Pancreas (tissue), 10 donors: ENCODE data around the gene SEH1L. TPM values are rescaled to one million over a fixed set of nuclear protein-coding genes. Genes with fewer than 3 reads are reported as not detected.

Experiments used
- ATAC-seq, 4 donors: fragments of 200-7000 bp; cut with Tn5 transposase; one replicate each; pipeline versions ENCODE4 v1.8.0 to v1.9.1; 2020; ENCODE audit warnings: mild to moderate bottlenecking in 4 of 4, moderate library complexity in 4 of 4
- DNase-seq, 6 donors: peaks; one replicate each; pipeline ENCODE4 v3.0.0-alpha.2; 2020
- FAIRE-seq: peaks from 2 replicates; lab custom pipeline; 2012; peaks lifted over from hg19 to GRCh38; lab: Jason Lieb, UNC
- H3K27ac ChIP-seq, 4 donors: fragments of 200-600 bp; sonication (generic); 1 replicate in 3 of 4; 2 replicates in 1 of 4; pipeline versions ENCODE4 v1.5.0 to v1.8.0; 2020
- H3K27me3 ChIP-seq, 4 donors: fragments of 200-600 bp; one replicate each; pipeline ENCODE4 v1.8.0; 2021
- H3K36me3 ChIP-seq, 3 donors: fragments of 200-600 bp; sonication (generic) in 1 of 3; one replicate each; pipeline versions ENCODE4 v1.5.0 to v1.8.0; 2020 to 2021
- H3K4me1 ChIP-seq, 3 donors: fragments of 200-600 bp; one replicate each; pipeline ENCODE4 v1.8.0; 2021
- H3K4me3 ChIP-seq, 4 donors: fragments of 200-600 bp; sonication (generic) in 2 of 4; one replicate each; pipeline versions ENCODE4 v1.5.0 to v1.8.0; 2020 to 2021
- H3K9me3 ChIP-seq, 4 donors: fragments of 200-600 bp; one replicate each; pipeline ENCODE4 v1.8.0; 2021
- CTCF ChIP-seq, 4 donors: fragments of 200-600 bp; sonication (generic) in 3 of 4; IDR thresholded peaks; one replicate each; pipeline versions ENCODE4 v1.5.0 to v1.8.0; 2021; ENCODE audit warnings: antibody characterized with exemption in 4 of 4
- WGBS, 2 donors: extraction: QIAGEN DNeasy Blood & Tissue Kit; methylation state at CpG; one replicate each; pipeline ENCODE4 v1.1.7; 2013; 5-methylcytosine and 5-hydroxymethylcytosine counted together
- intact Hi-C, 3 donors: fragments of 100-400 bp; cut with DNase I; formaldehyde crosslinking; loops; one replicate each; pipeline versions ENCODE4 v1.11.1 to v1.14.2; 2022
- polyA plus RNA-seq, 2 donors: library from polyadenylated mRNA; stranded (reverse); fragments of 200-250 nt; gene quantifications; one replicate each; pipeline ENCODE4 v1.2.3, GENCODE V29; 2013
- total RNA-seq, 6 donors: library from RNA; stranded (reverse); fragmentation: NEBNext Ultra II Directional in 4 of 6; extraction: Animal tissue kit (Norgen Biotek cat#: 25700) in 4 of 6; gene quantifications; one replicate each; pipeline versions ENCODE4 v1.2.1 to v1.2.4, GENCODE V29; 2021 to 2023
- donor health status: healthy with polysubstance abuse.
- donor health status: DM: no; HTN: no; CAD: no; lungs with moderate emphysema.
- donor health status: DM: no; HTN: no; CAD: no.
- donor health status: control.
- donor health status: control.
- donor health status: Bipolar disorder and iron deficiency.
- donor health status: DM: yes; HTN: yes; CAD: no.
- donor health status: DM: no; HTN: no; CAD: no.
- donor health status: DM: no; HTN: no; CAD: no.
- donor health status: DM: yes; HTN: yes; CAD: no.

SEH1L gene
- total and polyA plus RNA-seq, 8 donors = 9.4 to 23.7 (median 17.7) TPM

GRCh38 chr18:12946549-12947284, 1.1 kb upstream of the SEH1L start:
- Histone ChIP-seq H3K9me3 (no peaks in the 10 kb centered on the region), H3K27me3 (no peaks in the 10 kb centered on the region), H3K4me3 (peak overlapping the region; percentile 22 to 63 (median 52)), H3K27ac (peak overlapping the region; percentile 87 to 98 (median 93)), H3K4me1 (peaks cover 0 to 21% (median 10%) of the 10 kb centered on the region in 3 donors), H3K36me3 (no peaks in the 10 kb centered on the region)
- intact Hi-C loops = no loop called here
- WGBS, 2 donors = 5 to 6% methylated on average over 15 of the region's 15 CpGs
- peak in 3 of 6 donors; percentile 31 to 60 (median 55) for DNase-seq
- no peak for FAIRE-seq
- ATAC-seq = peak in 2 of 4 donors; percentile 1 to 3
- TF ChIP-seq CTCF (IDR thresholded peaks at IDR 0.05) = no peak

GRCh38 chr18:12948050-12948804, 416 bp downstream of the SEH1L start:
- Histone ChIP-seq H3K9me3 (no peaks in the 10 kb centered on the region), H3K27me3 (no peaks in the 10 kb centered on the region), H3K36me3 (no peaks in the 10 kb centered on the region), H3K4me1 (peaks cover 0 to 21% (median 10%) of the 10 kb centered on the region in 3 donors), H3K4me3 (peak overlapping the region; percentile 41 to 78 (median 60)), H3K27ac (peak overlapping the region; percentile 89 to 94 (median 94))
- ATAC-seq (peak; percentile 63 to 80 (median 72)), FAIRE-seq (no peak), DNase-seq (peak; percentile 90 to 96 (median 93))
- 1% methylated on average over 73 to 81 of the region's 81 CpGs for WGBS, 2 donors
- intact Hi-C loops = no loop called here
- no peak for TF ChIP-seq CTCF (IDR thresholded peaks at IDR 0.05)

GRCh38 chr18:12958478-12958877, 10.7 kb downstream of the SEH1L start:
- Histone ChIP-seq H3K36me3 (peaks cover 0 to 11% (median 0%) of the 10 kb centered on the region in 3 donors), H3K4me1 (no peaks in the 10 kb centered on the region), H3K27me3 (no peaks in the 10 kb centered on the region), H3K27ac (no peak overlapping the region), H3K9me3 (no peaks in the 10 kb centered on the region), H3K4me3 (no peak overlapping the region)
- TF ChIP-seq CTCF (IDR thresholded peaks at IDR 0.05) = no peak
- no peak for FAIRE-seq
- no peak for DNase-seq
- no peak for ATAC-seq
- intact Hi-C loops = no loop called here
- 96 to 100% methylated on average over 3 of the region's 3 CpGs for WGBS, 2 donors

- WGBS, 2 donors = 90 to 95% methylated on average over 2 of the region's 2 CpGs
- H3K4me1 ChIP-seq = no peaks in the 10 kb centered on the region
Measured at GRCh38 chr18:12960395-12960794, 12.6 kb downstream of the SEH1L start.

More at GRCh38 chr18:12960395-12960794, 12.6 kb downstream of the SEH1L start:
- FAIRE-seq (no peak), DNase-seq (no peak), ATAC-seq (no peak)
- no peak for TF ChIP-seq CTCF (IDR thresholded peaks at IDR 0.05)
- Histone ChIP-seq H3K4me3 (no peak overlapping the region), H3K9me3 (no peaks in the 10 kb centered on the region), H3K36me3 (peaks cover 0 to 26% (median 0%) of the 10 kb centered on the region in 3 donors), H3K27me3 (no peaks in the 10 kb centered on the region), H3K27ac (no peak overlapping the region)
- intact Hi-C loops = no loop called here
